WTC11 (cell line): ENCODE results near the gene GRAP2. TPM values are rescaled to one million over a fixed set of nuclear protein-coding genes. Genes with fewer than 3 reads are reported as not detected.

ENCODE experiments used
- ATAC-seq: fragments of 200-7000 bp; cut with Tn5 transposase; 2 replicates; pipeline ENCODE4 v1.10.0; 2021; ENCODE audit warnings: mild to moderate bottlenecking, moderate library complexity
- CTCF ChIA-PET: fragments of 300-600 bp; sonication (Branson Sonifier 250); formaldehyde crosslinking; loops from one replicate; lab custom pipeline; 2021; ENCODE audit warnings: antibody characterized with exemption; lab: Charles Lee
- POLR2A ChIA-PET: fragments of 350-600 bp; sonication (Branson Sonifier 250); formaldehyde crosslinking; loops from one replicate; lab custom pipeline; 2021; ENCODE audit warnings: antibody characterized with exemption; lab: Charles Lee
- DNase-seq: peaks from one replicate; pipeline ENCODE4 v3.0.0; 2021; ENCODE audit warnings: low spot score
- H3K27ac Mint-ChIP-seq: 2 replicates; pipeline ENCODE4 v1.8.0; 2021; ENCODE audit warnings: mixed read lengths
- H3K27me3 Mint-ChIP-seq: 2 replicates; pipeline ENCODE4 v1.8.0; 2021; ENCODE audit warnings: low read depth, mild to moderate bottlenecking, moderate library complexity, mixed read lengths
- H3K36me3 Mint-ChIP-seq: 2 replicates; pipeline ENCODE4 v1.8.0; 2021; ENCODE audit warnings: mixed read lengths
- H3K4me1 Mint-ChIP-seq: 2 replicates; pipeline ENCODE4 v1.8.0; 2022; ENCODE audit warnings: mixed read lengths
- H3K4me3 Mint-ChIP-seq: 2 replicates; pipeline ENCODE4 v1.8.0; 2021; ENCODE audit warnings: mild to moderate bottlenecking, moderate library complexity, mixed read lengths
- H3K9me3 Mint-ChIP-seq: 2 replicates; pipeline ENCODE4 v1.8.0; 2021; ENCODE audit warnings: mixed read lengths
- CREB1 ChIP-seq: sonication (generic); formaldehyde crosslinking; IDR thresholded peaks from 2 replicates; pipeline ENCODE4 v1.8.0; 2023; ENCODE audit warnings: mild to moderate bottlenecking, missing genetic modification reagents
- E2F4 ChIP-seq: sonication (generic); formaldehyde crosslinking; IDR thresholded peaks from 2 replicates; pipeline ENCODE4 v1.8.1; 2022; ENCODE audit warnings: low read depth, mild to moderate bottlenecking, moderate library complexity, missing genetic modification reagents, borderline replicate concordance
- EMX1 ChIP-seq: fragments of 250-450 bp; sonication (Bioruptor Pico); IDR thresholded peaks from 2 replicates; pipeline ENCODE4 v1.8.0; 2021; ENCODE audit warnings: mild to moderate bottlenecking
- GTF2I ChIP-seq: fragments of 250-450 bp; sonication (Bioruptor Pico); conservative IDR thresholded peaks from 2 replicates; pipeline ENCODE4 v1.4.0; 2021; ENCODE audit warnings: mild to moderate bottlenecking
- NR2C2 ChIP-seq: sonication (generic); formaldehyde crosslinking; IDR thresholded peaks from 2 replicates; pipeline ENCODE4 v1.8.0; 2022; ENCODE audit warnings: mild to moderate bottlenecking, missing genetic modification reagents
- PRRX2 ChIP-seq: fragments of 250-450 bp; sonication (Bioruptor Pico); IDR thresholded peaks from 2 replicates; pipeline ENCODE4 v1.8.0; 2021; ENCODE audit warnings: mild to moderate bottlenecking
- RELA ChIP-seq: sonication (generic); formaldehyde crosslinking; IDR thresholded peaks from 2 replicates; pipeline ENCODE4 v1.8.1; 2022; ENCODE audit warnings: missing genetic modification reagents, mild to moderate bottlenecking, borderline replicate concordance
- ZNF121 ChIP-seq: sonication (generic); formaldehyde crosslinking; IDR thresholded peaks from 2 replicates; pipeline ENCODE4 v1.8.0; 2023; ENCODE audit warnings: missing genetic modification reagents
- ZNF281 ChIP-seq: sonication (generic); formaldehyde crosslinking; IDR thresholded peaks from 2 replicates; pipeline ENCODE4 v1.8.0; 2023; ENCODE audit warnings: mild to moderate bottlenecking, missing genetic modification reagents
- total RNA-seq: library from RNA; stranded (reverse); gene quantifications from 3 replicates; pipeline ENCODE4 v1.2.3, GENCODE V29; 2021
- TF ChIP-seq, protein P1 (sequence below): sonication (generic); formaldehyde crosslinking; IDR thresholded peaks from 2 replicates; pipeline ENCODE4 v1.8.1; 2022; ENCODE audit warnings: low read depth, missing genetic modification reagents, borderline replicate concordance
- TF ChIP-seq, protein P2 (sequence below): fragments of 250-450 bp; sonication (Bioruptor Pico); IDR thresholded peaks from 2 replicates; pipeline ENCODE4 v1.9.0; 2021; ENCODE audit warnings: mild to moderate bottlenecking
- TF ChIP-seq, protein P3 (sequence below): fragments of 200-600 bp; IDR thresholded peaks from 2 replicates; pipeline ENCODE4 v1.8.0; 2022; ENCODE audit warnings: antibody characterized with exemption

Gene GRAP2
- total RNA-seq, 1 experiment from 2014 or later, result 0.33 TPM

GRCh38 chr22:39941601-39942000 lies 40.7 kb downstream of the GRAP2 start:
- peaks cover 84% of the 10 kb centered on the region for H3K4me1 Mint-ChIP-seq
- DNase-seq (no peak), ATAC-seq (no peak)
- POLR2A ChIA-PET, result interaction anchor here (0.7 kb wide), 1 partner anchor 287 kb away, joined by 3 read pairs; no protein-coding TSS in a partner anchor
- H3K27me3 Mint-ChIP-seq, result no peaks in the 10 kb centered on the region
- TF ChIP-seq RELA (no peak), GTF2I (CRISPR knock-in tag) (no peak), ZNF281 (CRISPR knock-in tag) (no peak), PRRX2 (CRISPR knock-in tag) (no peak)
- TF ChIP-seq, protein P1, sequence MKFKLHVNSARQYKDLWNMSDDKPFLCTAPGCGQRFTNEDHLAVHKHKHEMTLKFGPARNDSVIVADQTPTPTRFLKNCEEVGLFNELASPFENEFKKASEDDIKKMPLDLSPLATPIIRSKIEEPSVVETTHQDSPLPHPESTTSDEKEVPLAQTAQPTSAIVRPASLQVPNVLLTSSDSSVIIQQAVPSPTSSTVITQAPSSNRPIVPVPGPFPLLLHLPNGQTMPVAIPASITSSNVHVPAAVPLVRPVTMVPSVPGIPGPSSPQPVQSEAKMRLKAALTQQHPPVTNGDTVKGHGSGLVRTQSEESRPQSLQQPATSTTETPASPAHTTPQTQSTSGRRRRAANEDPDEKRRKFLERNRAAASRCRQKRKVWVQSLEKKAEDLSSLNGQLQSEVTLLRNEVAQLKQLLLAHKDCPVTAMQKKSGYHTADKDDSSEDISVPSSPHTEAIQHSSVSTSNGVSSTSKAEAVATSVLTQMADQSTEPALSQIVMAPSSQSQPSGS (CRISPR knock-in tag), result no peak
- CTCF ChIA-PET, result interaction anchor here (1.0 to 5.1 kb wide), 6 partner anchors 8 to 99 kb away, joined by 3 to 68 read pairs (median 18); partner anchors contain the start of gene TMA7B
- H3K27ac Mint-ChIP-seq, result peak overlapping the region; percentile 53
- no peaks in the 10 kb centered on the region for H3K9me3 Mint-ChIP-seq
- H3K36me3 Mint-ChIP-seq, result no peaks in the 10 kb centered on the region
- no peak overlapping the region for H3K4me3 Mint-ChIP-seq

GRCh38 chr22:39942439-39943230 lies 41.8 kb downstream of the GRAP2 start:
- Mint-ChIP-seq H3K4me3 (no peak overlapping the region), H3K27me3 (no peaks in the 10 kb centered on the region), H3K9me3 (no peaks in the 10 kb centered on the region), H3K27ac (peak overlapping the region; percentile 30; the same call in 1 of the 2 replicates), H3K36me3 (no peaks in the 10 kb centered on the region), H3K4me1 (peaks cover 87% of the 10 kb centered on the region)
- CTCF ChIA-PET, result interaction anchor here (0.6 to 5.1 kb wide), 25 partner anchors 9 to 407 kb away, joined by 3 to 68 read pairs (median 4); partner anchors contain the start of genes ADSL and TMA7B
- DNase-seq, result no peak
- TF ChIP-seq NR2C2 (no peak), ZNF121 (peak; percentile 79; the same call in 1 of the 2 replicates)
- POLR2A ChIA-PET, result no interaction called here
- no peak for ATAC-seq

GRCh38 chr22:39943337-39943736 lies 42.5 kb downstream of the GRAP2 start:
- Mint-ChIP-seq H3K27me3 (no peaks in the 10 kb centered on the region), H3K4me1 (peaks cover 80% of the 10 kb centered on the region)
- DNase-seq, result peak; percentile 70
- ChIA-PET POLR2A (interaction anchor here (0.7 kb wide), 1 partner anchor 101 kb away, joined by 3 read pairs; no protein-coding TSS in a partner anchor), CTCF (interaction anchor here (0.6 to 5.1 kb wide), 28 partner anchors 9 to 408 kb away, joined by 3 to 68 read pairs (median 4); partner anchors contain the start of gene ADSL)
- TF ChIP-seq CREB1 (CRISPR knock-in tag) (no peak), EMX1 (CRISPR knock-in tag) (no peak), E2F4 (CRISPR knock-in tag) (no peak), ZNF281 (CRISPR knock-in tag) (no peak)
- TF ChIP-seq, protein P2, sequence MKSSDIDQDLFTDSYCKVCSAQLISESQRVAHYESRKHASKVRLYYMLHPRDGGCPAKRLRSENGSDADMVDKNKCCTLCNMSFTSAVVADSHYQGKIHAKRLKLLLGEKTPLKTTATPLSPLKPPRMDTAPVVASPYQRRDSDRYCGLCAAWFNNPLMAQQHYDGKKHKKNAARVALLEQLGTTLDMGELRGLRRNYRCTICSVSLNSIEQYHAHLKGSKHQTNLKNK (CRISPR knock-in tag), result no peak
- TF ChIP-seq, protein P3, sequence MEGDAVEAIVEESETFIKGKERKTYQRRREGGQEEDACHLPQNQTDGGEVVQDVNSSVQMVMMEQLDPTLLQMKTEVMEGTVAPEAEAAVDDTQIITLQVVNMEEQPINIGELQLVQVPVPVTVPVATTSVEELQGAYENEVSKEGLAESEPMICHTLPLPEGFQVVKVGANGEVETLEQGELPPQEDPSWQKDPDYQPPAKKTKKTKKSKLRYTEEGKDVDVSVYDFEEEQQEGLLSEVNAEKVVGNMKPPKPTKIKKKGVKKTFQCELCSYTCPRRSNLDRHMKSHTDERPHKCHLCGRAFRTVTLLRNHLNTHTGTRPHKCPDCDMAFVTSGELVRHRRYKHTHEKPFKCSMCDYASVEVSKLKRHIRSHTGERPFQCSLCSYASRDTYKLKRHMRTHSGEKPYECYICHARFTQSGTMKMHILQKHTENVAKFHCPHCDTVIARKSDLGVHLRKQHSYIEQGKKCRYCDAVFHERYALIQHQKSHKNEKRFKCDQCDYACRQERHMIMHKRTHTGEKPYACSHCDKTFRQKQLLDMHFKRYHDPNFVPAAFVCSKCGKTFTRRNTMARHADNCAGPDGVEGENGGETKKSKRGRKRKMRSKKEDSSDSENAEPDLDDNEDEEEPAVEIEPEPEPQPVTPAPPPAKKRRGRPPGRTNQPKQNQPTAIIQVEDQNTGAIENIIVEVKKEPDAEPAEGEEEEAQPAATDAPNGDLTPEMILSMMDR, result 0 out of 2 replicates have a peak, but pooled peaks have one; percentile 13
- TF ChIP-seq, all 79 proteins: peak for 1
- H3K36me3 Mint-ChIP-seq, result no peaks in the 10 kb centered on the region
- H3K27ac Mint-ChIP-seq, result no peak overlapping the region
- no peak overlapping the region for H3K4me3 Mint-ChIP-seq
- ATAC-seq, result peak; percentile 84
- H3K9me3 Mint-ChIP-seq, result no peaks in the 10 kb centered on the region
